PFSK-1 (cell line): ENCODE results near the gene ARHGEF3.

Source experiments
- POLR2AphosphoS5 ChIP-seq: IDR thresholded peaks from 2 replicates; pipeline ENCODE4 v1.6.1; 2012; ENCODE audit warnings: low read depth, mild to moderate bottlenecking, control low read depth, low read length, moderate library complexity
- SIN3A ChIP-seq: IDR thresholded peaks from 2 replicates; pipeline ENCODE4 v1.6.1; 2012; ENCODE audit warnings: mild to moderate bottlenecking, low read length, moderate library complexity, borderline replicate concordance; ENCODE audit not compliant: insufficient read depth
- TF ChIP-seq, protein P1 (sequence below), 2 experiments: IDR thresholded peaks; 2 replicates each; pipeline versions ENCODE4 v1.6.1 to v1.8.0; 2011 to 2012; ENCODE audit warnings: low read depth in 2 of 2, low read length in 2 of 2, control low read depth in 1 of 2, inconsistent platforms in 1 of 2, mild to moderate bottlenecking in 1 of 2, moderate library complexity in 1 of 2; ENCODE audit not compliant: insufficient read depth in 1 of 2

DNA sequence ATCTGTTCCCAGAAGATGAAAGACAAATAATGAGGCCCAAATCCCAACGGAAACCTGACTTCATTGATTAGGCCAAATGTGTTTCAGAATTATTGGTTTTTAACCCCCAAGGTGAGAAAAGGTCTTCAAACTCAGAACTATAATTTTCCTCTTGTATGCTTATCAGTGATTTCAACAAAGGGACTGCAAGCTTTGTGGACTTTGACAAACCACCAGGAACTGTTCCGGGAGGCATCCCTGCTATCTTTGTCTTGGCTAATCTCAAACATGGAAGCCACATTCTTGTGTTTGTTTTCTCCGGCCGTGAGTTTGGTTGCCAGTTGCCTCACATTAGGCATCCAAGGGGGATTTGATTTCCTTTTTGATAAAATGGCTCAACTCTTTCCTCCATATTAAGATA, 19.5 kb downstream of the ARHGEF3 start:
- TF ChIP-seq POLR2AphosphoS5 (no peak), SIN3A (no peak)
- TF ChIP-seq, protein P1, sequence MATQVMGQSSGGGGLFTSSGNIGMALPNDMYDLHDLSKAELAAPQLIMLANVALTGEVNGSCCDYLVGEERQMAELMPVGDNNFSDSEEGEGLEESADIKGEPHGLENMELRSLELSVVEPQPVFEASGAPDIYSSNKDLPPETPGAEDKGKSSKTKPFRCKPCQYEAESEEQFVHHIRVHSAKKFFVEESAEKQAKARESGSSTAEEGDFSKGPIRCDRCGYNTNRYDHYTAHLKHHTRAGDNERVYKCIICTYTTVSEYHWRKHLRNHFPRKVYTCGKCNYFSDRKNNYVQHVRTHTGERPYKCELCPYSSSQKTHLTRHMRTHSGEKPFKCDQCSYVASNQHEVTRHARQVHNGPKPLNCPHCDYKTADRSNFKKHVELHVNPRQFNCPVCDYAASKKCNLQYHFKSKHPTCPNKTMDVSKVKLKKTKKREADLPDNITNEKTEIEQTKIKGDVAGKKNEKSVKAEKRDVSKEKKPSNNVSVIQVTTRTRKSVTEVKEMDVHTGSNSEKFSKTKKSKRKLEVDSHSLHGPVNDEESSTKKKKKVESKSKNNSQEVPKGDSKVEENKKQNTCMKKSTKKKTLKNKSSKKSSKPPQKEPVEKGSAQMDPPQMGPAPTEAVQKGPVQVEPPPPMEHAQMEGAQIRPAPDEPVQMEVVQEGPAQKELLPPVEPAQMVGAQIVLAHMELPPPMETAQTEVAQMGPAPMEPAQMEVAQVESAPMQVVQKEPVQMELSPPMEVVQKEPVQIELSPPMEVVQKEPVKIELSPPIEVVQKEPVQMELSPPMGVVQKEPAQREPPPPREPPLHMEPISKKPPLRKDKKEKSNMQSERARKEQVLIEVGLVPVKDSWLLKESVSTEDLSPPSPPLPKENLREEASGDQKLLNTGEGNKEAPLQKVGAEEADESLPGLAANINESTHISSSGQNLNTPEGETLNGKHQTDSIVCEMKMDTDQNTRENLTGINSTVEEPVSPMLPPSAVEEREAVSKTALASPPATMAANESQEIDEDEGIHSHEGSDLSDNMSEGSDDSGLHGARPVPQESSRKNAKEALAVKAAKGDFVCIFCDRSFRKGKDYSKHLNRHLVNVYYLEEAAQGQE (IDR thresholded peaks at IDR 0.05; ENCODE audit: insufficient read depth in 1 of 2, low read depth in 2 of 2, low read length in 2 of 2): no peak
